GM12875 (cell line): ENCODE measurements around the gene DCDC2C.

Experiments used
- H3K4me3 ChIP-seq: one replicate; pipeline ENCODE4 v1.5.1; 2011; ENCODE audit warnings: low read depth, low read length, control low read depth
- CTCF ChIP-seq: IDR thresholded peaks from 2 replicates; pipeline ENCODE4 v1.5.1; 2011; ENCODE audit warnings: low read depth, mild to moderate bottlenecking, control low read depth, inconsistent platforms, low read length, moderate library complexity, borderline replicate concordance; ENCODE audit not compliant: insufficient read depth

DCDC2C gene

GRCh38 chr2:3736112-3736511 is 32.7 kb downstream of the DCDC2C start:
- H3K4me3 ChIP-seq = no peak overlapping the region
- TF ChIP-seq CTCF = no peak

- TF ChIP-seq CTCF = no peak
- H3K4me3 ChIP-seq = no peak overlapping the region
Measured at GRCh38 chr2:3737128-3737527, 33.8 kb downstream of the DCDC2C start.

- H3K4me3 ChIP-seq = no peak overlapping the region
- peak; percentile 26; the same call in 1 of the 2 replicates for TF ChIP-seq CTCF
Measured at GRCh38 chr2:3738454-3738853, 35.1 kb downstream of the DCDC2C start.

- TF ChIP-seq CTCF = no peak
- H3K4me3 ChIP-seq = no peak overlapping the region
Measured at GRCh38 chr2:3739313-3739712, 35.9 kb downstream of the DCDC2C start.

- no peak overlapping the region for H3K4me3 ChIP-seq
- no peak for TF ChIP-seq CTCF
Measured at GRCh38 chr2:3741396-3741795, 38.0 kb downstream of the DCDC2C start.

GRCh38 chr2:3741867-3742602 is 38.7 kb downstream of the DCDC2C start:
- no peak overlapping the region for H3K4me3 ChIP-seq
- no peak for TF ChIP-seq CTCF

GRCh38 chr2:3742743-3743508 is 39.6 kb downstream of the DCDC2C start:
- H3K4me3 ChIP-seq = no peak overlapping the region
- TF ChIP-seq CTCF = no peak
